NCI-H2029 treated with DMSO at 0.1 percent for 48 hours (cell line): ENCODE results near the gene CDK9.
"Not testable (repeated sequence)": the region's sequence is repeated elsewhere in the genome, so short reads cannot be mapped to it uniquely, and the experiment has no call there.

Source experiments
- DNase-seq: peaks from one replicate; lab custom pipeline; 2025; lab: John Stamatoyannopoulos, UW

Gene CDK9

GRCh38 chr9:127780126-127780885 lies 5.5 kb upstream of the CDK9 start:
- no peak for DNase-seq

GRCh38 chr9:127780909-127781308 lies 4.9 kb upstream of the CDK9 start:
- DNase-seq = not testable (repeated sequence)

GRCh38 chr9:127781806-127782205 lies 4.0 kb upstream of the CDK9 start:
- no peak for DNase-seq

- DNase-seq = no peak
These were observed 2.5 kb upstream of the CDK9 start for GRCh38 chr9:127783111-127784008.

- DNase-seq = peak; percentile 45
These were observed 556 bp upstream of the CDK9 start for GRCh38 chr9:127785023-127785932.

- DNase-seq = no peak
These were observed 905 bp downstream of the CDK9 start for GRCh38 chr9:127786773-127787104.

- no peak for DNase-seq
These were observed 2.6 kb downstream of the CDK9 start for GRCh38 chr9:127788337-127789011.

GRCh38 chr9:127789179-127789578 lies 3.3 kb downstream of the CDK9 start:
- DNase-seq = no peak

- DNase-seq = no peak
These were observed 4.4 kb downstream of the CDK9 start for GRCh38 chr9:127790094-127790855.

- DNase-seq = no peak
These were observed 5.3 kb downstream of the CDK9 start for GRCh38 chr9:127791085-127791484.

GRCh38 chr9:127792417-127793031 lies 6.7 kb downstream of the CDK9 start:
- DNase-seq = no peak

- no peak for DNase-seq
These were observed 7.4 kb downstream of the CDK9 start for GRCh38 chr9:127793093-127793708.

GRCh38 chr9:127794001-127794791 lies 8.4 kb downstream of the CDK9 start:
- DNase-seq = no peak

- DNase-seq = peak; percentile 80
These were observed 10.5 kb downstream of the CDK9 start for GRCh38 chr9:127796225-127796813.

- peak; percentile 67 for DNase-seq
These were observed 11.1 kb downstream of the CDK9 start for GRCh38 chr9:127796852-127797370.

- DNase-seq = no peak
These were observed 16.2 kb downstream of the CDK9 start for GRCh38 chr9:127801955-127802575.

GRCh38 chr9:127802576-127803443 lies 17.0 kb downstream of the CDK9 start, which contains the start of gene FPGS:
TSS of gene FPGS (plus strand) at chr9:127802882. CDS start at chr9:127802925, 43 bp downstream.
- peak; percentile 44 for DNase-seq
